Measurements from ENCODE around the gene FXR2.

FXR2 gene

GRCh38 chr17:7549401-7550055 lies 65.2 kb downstream of the FXR2 start:
- no peak for DNase-seq (ENCODE audit: extremely low spot score)
- ChIA-PET POLR2A (no interaction called here), CTCF (interaction anchor here (0.7 to 4.8 kb wide), 6 partner anchors 9 to 253 kb away, joined by 3 to 43 read pairs (median 3); partner anchors contain the start of gene TNFSF13)
- TF ChIP-seq, protein P1, sequence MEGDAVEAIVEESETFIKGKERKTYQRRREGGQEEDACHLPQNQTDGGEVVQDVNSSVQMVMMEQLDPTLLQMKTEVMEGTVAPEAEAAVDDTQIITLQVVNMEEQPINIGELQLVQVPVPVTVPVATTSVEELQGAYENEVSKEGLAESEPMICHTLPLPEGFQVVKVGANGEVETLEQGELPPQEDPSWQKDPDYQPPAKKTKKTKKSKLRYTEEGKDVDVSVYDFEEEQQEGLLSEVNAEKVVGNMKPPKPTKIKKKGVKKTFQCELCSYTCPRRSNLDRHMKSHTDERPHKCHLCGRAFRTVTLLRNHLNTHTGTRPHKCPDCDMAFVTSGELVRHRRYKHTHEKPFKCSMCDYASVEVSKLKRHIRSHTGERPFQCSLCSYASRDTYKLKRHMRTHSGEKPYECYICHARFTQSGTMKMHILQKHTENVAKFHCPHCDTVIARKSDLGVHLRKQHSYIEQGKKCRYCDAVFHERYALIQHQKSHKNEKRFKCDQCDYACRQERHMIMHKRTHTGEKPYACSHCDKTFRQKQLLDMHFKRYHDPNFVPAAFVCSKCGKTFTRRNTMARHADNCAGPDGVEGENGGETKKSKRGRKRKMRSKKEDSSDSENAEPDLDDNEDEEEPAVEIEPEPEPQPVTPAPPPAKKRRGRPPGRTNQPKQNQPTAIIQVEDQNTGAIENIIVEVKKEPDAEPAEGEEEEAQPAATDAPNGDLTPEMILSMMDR (IDR thresholded peaks at IDR 0.05; ENCODE audit: control extremely low read depth, extremely low read depth, low read depth, missing control alignments), result no peak

DNA sequence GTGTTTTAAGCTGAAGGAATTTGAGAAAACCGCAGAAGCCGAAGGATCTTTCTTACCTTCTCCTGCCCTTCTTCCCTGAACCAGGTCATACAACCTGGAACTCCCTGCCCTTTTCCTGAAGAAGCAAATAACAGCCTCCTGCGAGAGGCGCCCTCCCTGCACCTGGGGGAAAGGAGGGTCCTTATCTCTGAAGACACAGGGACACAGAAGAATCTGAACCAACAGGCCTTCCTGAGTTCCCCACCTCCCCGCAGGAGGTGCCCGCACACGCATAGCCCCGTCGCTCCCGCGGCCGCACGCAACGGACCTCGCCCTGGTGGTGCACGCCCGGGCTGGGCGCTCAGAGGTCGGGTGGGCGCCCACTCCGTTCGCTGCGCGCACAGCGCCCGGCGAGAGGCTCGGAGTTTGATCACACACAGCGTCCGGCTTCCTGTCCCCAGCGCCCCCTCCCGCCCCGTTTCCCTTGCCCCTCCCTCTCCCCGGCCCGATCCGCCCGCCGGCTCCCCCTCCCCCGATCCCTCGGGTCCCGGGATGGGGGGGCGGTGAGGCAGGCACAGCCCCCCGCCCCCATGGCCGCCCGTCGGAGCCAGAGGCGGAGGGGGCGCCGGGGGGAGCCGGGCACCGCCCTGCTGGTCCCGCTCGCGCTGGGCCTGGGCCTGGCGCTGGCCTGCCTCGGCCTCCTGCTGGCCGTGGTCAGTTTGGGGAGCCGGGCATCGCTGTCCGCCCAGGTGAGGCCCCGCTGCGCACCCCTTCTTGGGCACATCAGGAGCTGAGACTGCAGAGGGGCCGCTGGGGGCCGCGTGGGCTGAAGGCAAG lies 65.9 kb downstream of the FXR2 start, which contains the start of gene TNFSF12:
TNFSF12 (plus strand) TSS at position 474 of the 816 bp plus-strand sequence; CDS start at position 570, 96 bp downstream.
- TF ChIP-seq, protein P1 (IDR thresholded peaks at IDR 0.05; ENCODE audit: control extremely low read depth, extremely low read depth, low read depth, missing control alignments), result no peak
- ChIA-PET CTCF (interaction anchor here (0.8 to 4.8 kb wide), 6 partner anchors 9 to 186 kb away, joined by 3 to 43 read pairs (median 3); partner anchors contain the start of gene TNFSF13), POLR2A (no interaction called here)
- peak; percentile 76 for DNase-seq (ENCODE audit: extremely low spot score)

DNA sequence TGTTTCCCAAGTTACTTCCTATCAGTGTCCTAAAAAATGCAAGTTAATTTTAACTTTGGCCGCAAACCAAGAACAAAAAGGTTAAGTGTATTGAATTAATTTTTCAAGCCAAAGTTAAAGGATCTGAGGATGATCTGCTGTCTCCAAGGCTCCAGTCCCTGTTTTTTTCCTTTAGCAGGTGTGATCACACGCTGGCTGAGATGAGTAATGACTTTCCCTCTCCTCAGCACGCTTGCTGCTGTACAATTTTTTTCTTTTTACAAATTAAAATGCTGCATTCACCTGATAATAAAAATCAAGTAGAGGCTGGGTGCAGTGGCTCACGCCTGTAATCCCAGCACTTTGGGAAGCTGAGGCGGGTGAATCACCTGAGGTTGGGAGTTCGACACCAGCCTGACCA lies 69.8 kb downstream of the FXR2 start:
- POLR2A ChIA-PET, result no interaction called here
- CTCF ChIA-PET, result interaction anchor here (4.3 kb wide), 1 partner anchor 30 kb away, joined by 20 read pairs; no protein-coding TSS in a partner anchor

More for the DNA sequence above, 69.8 kb downstream of the FXR2 start:
- TF ChIP-seq, protein P1 (IDR thresholded peaks at IDR 0.05; ENCODE audit: control extremely low read depth, extremely low read depth, low read depth, missing control alignments), result no peak
- DNase-seq (ENCODE audit: extremely low spot score), result no peak
